Measurements from ENCODE around the gene KRTAP6-3. TPM values are rescaled to one million over a fixed set of nuclear protein-coding genes. Genes with fewer than 3 reads are reported as not detected.

The KRTAP6-3 gene
- total RNA-seq, 6 donors from 2014 or later = not detected

GRCh38 chr21:30620080-30620479 lies 27.8 kb downstream of the KRTAP6-3 start:
- H3K27ac ChIP-seq = no peak overlapping the region
- TF ChIP-seq POLR2A (IDR thresholded peaks at IDR 0.05) = no peak
- no peak for TF ChIP-seq POLR2AphosphoS5 (IDR thresholded peaks at IDR 0.05)
- TF ChIP-seq EP300 (IDR thresholded peaks at IDR 0.05) = no peak
- no peak for TF ChIP-seq CTCF (IDR thresholded peaks at IDR 0.05)
- DNase-seq = no peak

GRCh38 chr21:30620522-30620921 lies 28.3 kb downstream of the KRTAP6-3 start, which contains the start of gene KRTAP20-4:
TSS of gene KRTAP20-4 (plus strand) at chr21:30620627.
- DNase-seq = no peak
- WGBS, 2 donors = 82 to 87% methylated on average over 3 of the region's 3 CpGs
- Histone ChIP-seq H3K4me1 (no peaks in the 10 kb centered on the region), H3K36me3 (no peaks in the 10 kb centered on the region), H3K27me3 (no peaks in the 10 kb centered on the region), H3K4me3 (no peak within 1 kb of the TSS), H3K9me3 (no peaks in the 10 kb centered on the region), H3K27ac (no peak within 1 kb of the TSS)
- no peak for ATAC-seq (ENCODE audit: low FRiP score in 2 of 2)
- no peak for TF ChIP-seq POLR2AphosphoS5 (IDR thresholded peaks at IDR 0.05)
- TF ChIP-seq EP300 (IDR thresholded peaks at IDR 0.05) = no peak
- no peak for TF ChIP-seq POLR2A (IDR thresholded peaks at IDR 0.05)
- no peak for TF ChIP-seq CTCF (IDR thresholded peaks at IDR 0.05)

More at GRCh38 chr21:30620080-30620479, 27.8 kb downstream of the KRTAP6-3 start:
- ATAC-seq (ENCODE audit: low FRiP score in 2 of 2) = no peak
- H3K36me3 ChIP-seq = no peaks in the 10 kb centered on the region
- H3K4me1 ChIP-seq = no peaks in the 10 kb centered on the region
- H3K27me3 ChIP-seq = no peaks in the 10 kb centered on the region
- no peaks in the 10 kb centered on the region for H3K9me3 ChIP-seq
- no peak overlapping the region for H3K4me3 ChIP-seq

- no peak overlapping the region for H3K4me3 ChIP-seq
- no peak for ATAC-seq (ENCODE audit: low FRiP score in 2 of 2)
- H3K27ac ChIP-seq = no peak overlapping the region
- no peaks in the 10 kb centered on the region for H3K4me1 ChIP-seq
- no peak for DNase-seq
- H3K9me3 ChIP-seq = no peaks in the 10 kb centered on the region
- no peak for TF ChIP-seq POLR2AphosphoS5 (IDR thresholded peaks at IDR 0.05)
- TF ChIP-seq EP300 (IDR thresholded peaks at IDR 0.05) = no peak
- TF ChIP-seq POLR2A (IDR thresholded peaks at IDR 0.05) = no peak
- no peak for TF ChIP-seq CTCF (IDR thresholded peaks at IDR 0.05)
- H3K36me3 ChIP-seq = no peaks in the 10 kb centered on the region
- 74 to 88% methylated on average over 2 to 3 of the region's 3 CpGs for WGBS, 2 donors
- H3K27me3 ChIP-seq = no peaks in the 10 kb centered on the region
Observed at GRCh38 chr21:30623362-30623761, 31.1 kb downstream of the KRTAP6-3 start.

- Histone ChIP-seq H3K9me3 (no peaks in the 10 kb centered on the region), H3K4me1 (no peaks in the 10 kb centered on the region), H3K36me3 (no peaks in the 10 kb centered on the region), H3K27me3 (no peaks in the 10 kb centered on the region), H3K4me3 (no peak overlapping the region), H3K27ac (no peak overlapping the region)
- TF ChIP-seq POLR2A (IDR thresholded peaks at IDR 0.05) (no peak), POLR2AphosphoS5 (IDR thresholded peaks at IDR 0.05) (no peak), EP300 (IDR thresholded peaks at IDR 0.05) (no peak), CTCF (IDR thresholded peaks at IDR 0.05) (no peak)
- 47 to 61% methylated on average over 3 to 4 of the region's 4 CpGs for whole genome bisulfite sequencing, 2 donors
- no peak for ATAC-seq (ENCODE audit: low FRiP score in 2 of 2)
- DNase-seq = no peak
Observed at GRCh38 chr21:30625449-30626165, 33.4 kb downstream of the KRTAP6-3 start.

- no peaks in the 10 kb centered on the region for H3K27me3 ChIP-seq
- TF ChIP-seq POLR2A (IDR thresholded peaks at IDR 0.05) (no peak), CTCF (IDR thresholded peaks at IDR 0.05) (no peak), EP300 (IDR thresholded peaks at IDR 0.05) (no peak), POLR2AphosphoS5 (IDR thresholded peaks at IDR 0.05) (no peak)
- H3K27ac ChIP-seq = no peak overlapping the region
- H3K9me3 ChIP-seq = no peaks in the 10 kb centered on the region
- WGBS, 2 donors = 82 to 87% methylated on average over 4 of the region's 4 CpGs
- ATAC-seq (ENCODE audit: low FRiP score in 2 of 2) = no peak
- DNase-seq = no peak
- no peak overlapping the region for H3K4me3 ChIP-seq
- H3K36me3 ChIP-seq = no peaks in the 10 kb centered on the region
- H3K4me1 ChIP-seq = no peaks in the 10 kb centered on the region
Observed at GRCh38 chr21:30628109-30628508, 35.9 kb downstream of the KRTAP6-3 start.
